ENCODE measurements around the gene CTSD. TPM values are rescaled to one million over a fixed set of nuclear protein-coding genes. Genes with fewer than 3 reads are reported as not detected.

Gene CTSD
- total and polyA plus RNA-seq, 2 of the 4 experiments (the other 2 are of a cell fraction), result 39.8 to 166 TPM

GRCh38 chr11:1730059-1730629, 33.6 kb downstream of the CTSD start:
- H3K23ac ChIP-seq (ENCODE audit: low read depth, low read length), result no peak overlapping the region
- intact Hi-C loops (cut with micrococcal nuclease), result no loop called here
- DNase-seq (no peak), ATAC-seq (ENCODE audit: low read depth) (no peak)
- WGBS, 2 experiments (ENCODE audit: extremely low coverage in 2 of 2, insufficient read length in 1 of 2), result 20% methylated on average over 1 of the region's 11 CpGs; no CpG with 5 or more reads in 1 of the 2 experiments
- CTCF ChIA-PET, result no interaction called here
- in situ Hi-C loops (cut with MboI; ENCODE audit: low sequenced_read_pairs), result no loop called here
- H2BK5ac ChIP-seq (ENCODE audit: low read depth, low read length, poor library complexity, severe bottlenecking), result no peak overlapping the region
- H3K9me3 ChIP-seq (ENCODE audit: control insufficient read depth, insufficient read depth, low read length), result no peaks in the 10 kb centered on the region
- peaks cover 5% of the 10 kb centered on the region; the same call in 1 of the 2 replicates for H3K9me1 ChIP-seq (ENCODE audit: insufficient read depth, low read length)
- H3K79me1 ChIP-seq (ENCODE audit: low read depth in 1 of 2, low read length in 2 of 2), result no peaks in the 10 kb centered on the region
- no peaks in the 10 kb centered on the region for H4K20me1 ChIP-seq (ENCODE audit: insufficient read depth, low read length)
- no peak overlapping the region for H3K27ac ChIP-seq (ENCODE audit: insufficient read depth, low read length)
- no peak overlapping the region for H4K5ac ChIP-seq (ENCODE audit: low read depth, low read length)
- no peak overlapping the region for H3K4me2 ChIP-seq (ENCODE audit: low read depth, low read length)
- H4K91ac ChIP-seq (ENCODE audit: insufficient read depth, low read depth, low read length), result no peak overlapping the region
- POLR2A ChIA-PET (ENCODE audit: unreplicated experiment), result no interaction called here
- no peak overlapping the region for H3K18ac ChIP-seq (ENCODE audit: low read depth, low read length)
- peaks cover 62% of the 10 kb centered on the region for H3K27me3 ChIP-seq (ENCODE audit: control insufficient read depth, insufficient read depth, low read length)
- TF ChIP-seq MAZ (IDR thresholded peaks at IDR 0.05; ENCODE audit: borderline replicate concordance, low read depth, low read length), result no peak
- TF ChIP-seq RFX5 (IDR thresholded peaks at IDR 0.05; ENCODE audit: low read depth, low read length), result no peak
- TF ChIP-seq MAFK (IDR thresholded peaks at IDR 0.05; ENCODE audit: low read depth, low read length), result no peak
- TF ChIP-seq CEBPB (IDR thresholded peaks at IDR 0.05; ENCODE audit: low read depth, low read length), result no peak
- TF ChIP-seq POLR2A (IDR thresholded peaks at IDR 0.05; ENCODE audit: low read depth, low read length), result no peak
- no peak for TF ChIP-seq ELK1 (IDR thresholded peaks at IDR 0.05; ENCODE audit: borderline replicate concordance, low read depth, low read length)
- TF ChIP-seq RCOR1 (IDR thresholded peaks at IDR 0.05; ENCODE audit: insufficient replicate concordance, low read length), result no peak
- TF ChIP-seq MXI1 (IDR thresholded peaks at IDR 0.05; ENCODE audit: borderline replicate concordance, low read depth, low read length), result no peak
- no peak for TF ChIP-seq NFE2L2 (IDR thresholded peaks at IDR 0.05; ENCODE audit: low read depth, low read length)
- no peak for TF ChIP-seq BHLHE40 (IDR thresholded peaks at IDR 0.05; ENCODE audit: low read depth, low read length)
- no peak for TF ChIP-seq USF2 (IDR thresholded peaks at IDR 0.05; ENCODE audit: low read depth, low read length)
- TF ChIP-seq CTCF (conservative IDR thresholded peaks at IDR 0.05; ENCODE audit: low read depth, low read length), result no peak
- no peak for TF ChIP-seq FOS (IDR thresholded peaks at IDR 0.05; ENCODE audit: low read depth, low read length)
- H2AK9ac ChIP-seq (replicated peaks; ENCODE audit: low read depth, low read length, poor library complexity), result no peak overlapping the region
- H3K4me3 ChIP-seq (ENCODE audit: insufficient read depth, low read depth, low read length), result no peak overlapping the region
- no peak overlapping the region for H3K4ac ChIP-seq (ENCODE audit: low read depth, low read length)
- dilution Hi-C loops (cut with HindIII; ENCODE audit: low sequenced_read_pairs, unreplicated experiment), result no loop called here
- no peak overlapping the region for H3K14ac ChIP-seq (replicated peaks; ENCODE audit: low read depth, low read length)
- H3K56ac ChIP-seq (ENCODE audit: extremely low read depth, insufficient read depth, low read length), result no peak overlapping the region
- no peak overlapping the region for H3K9ac ChIP-seq (ENCODE audit: low read depth, low read length)
- no peak overlapping the region for H2BK15ac ChIP-seq (ENCODE audit: low read depth, low read length)
- H4K8ac ChIP-seq (ENCODE audit: low read depth in 2 of 2, low read length in 2 of 2), result no peak overlapping the region
- H3K36me3 ChIP-seq (ENCODE audit: control insufficient read depth, insufficient read depth, low read length), result no peaks in the 10 kb centered on the region
- H2AFZ ChIP-seq (replicated peaks; ENCODE audit: low read length, poor library complexity), result peak overlapping the region; percentile 23
- no peak overlapping the region for H2BK20ac ChIP-seq (ENCODE audit: low read depth, low read length)
- no peak overlapping the region for H2BK120ac ChIP-seq (ENCODE audit: low read depth, low read length)
- H3K4me1 ChIP-seq (ENCODE audit: control insufficient read depth, insufficient read depth, low read length), result no peaks in the 10 kb centered on the region
- H2AK5ac ChIP-seq (ENCODE audit: low read depth, low read length), result no peak overlapping the region
- no TSS peak for BruUV-seq (replicated peaks)

Data from IMR-90 (cell line).